ENCODE measurements around the gene TM7SF2.
A peak's percentile ranks its signal among the peaks of the same experiment; 100 is the strongest.

Gene TM7SF2

DNA sequence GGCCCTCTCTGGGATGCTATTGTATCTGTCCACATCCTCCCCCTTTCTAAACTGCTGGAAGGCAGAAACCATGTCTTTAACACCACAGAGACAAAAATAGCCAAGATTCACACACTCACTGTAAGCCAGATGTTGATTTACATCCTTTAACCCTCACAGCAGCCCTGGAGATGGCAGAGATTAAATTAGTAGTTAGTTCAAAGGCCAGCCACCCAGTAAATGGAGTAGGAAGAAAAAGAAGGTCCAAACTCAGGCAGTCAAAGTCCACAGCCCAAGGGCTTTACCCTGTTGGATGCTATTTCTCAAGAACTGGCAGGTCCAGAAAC lies 8.0 kb downstream of the TM7SF2 start:
- Histone ChIP-seq H3K9ac (ENCODE audit: low read length) (peak overlapping the region; percentile 95), H3K27ac (ENCODE audit: low read depth, low read length) (peak overlapping the region; percentile 71)

GRCh38 chr11:65120831-65121230 lies 9.2 kb downstream of the TM7SF2 start:
- Histone ChIP-seq H3K4me2 (ENCODE audit: low read depth, low read length, poor library complexity, severe bottlenecking) (peak overlapping the region; percentile 87), H3K36me3 (ENCODE audit: low read length) (peaks cover 13% of the 10 kb centered on the region; the same call in 1 of the 2 replicates), H3K27me3 (ENCODE audit: low read length) (no peaks in the 10 kb centered on the region), H4K20me1 (ENCODE audit: low read depth, low read length) (no peaks in the 10 kb centered on the region), H3K9me2 (replicated peaks; ENCODE audit: insufficient read depth, low read length) (no peaks in the 10 kb centered on the region), H3K27ac (ENCODE audit: low read depth, low read length) (peak overlapping the region; percentile 71), H3K79me2 (ENCODE audit: insufficient read depth, low read length) (peaks cover 38% of the 10 kb centered on the region), H3K4me3 (ENCODE audit: insufficient read depth, low read length, poor library complexity, severe bottlenecking) (peak overlapping the region; percentile 89), H3K9me3 (ENCODE audit: insufficient read depth, low read length) (no peaks in the 10 kb centered on the region), H3F3A (ENCODE audit: insufficient read depth) (peaks cover 38% of the 10 kb centered on the region), H2AFZ (ENCODE audit: low read depth, low read length, severe bottlenecking) (no peak overlapping the region), H3K9ac (ENCODE audit: low read length) (peak overlapping the region; percentile 95)
- TF ChIP-seq EZH2phosphoT487 (conservative IDR thresholded peaks at IDR 0.05; ENCODE audit: low read length): no peak
- TF ChIP-seq, protein P1, sequence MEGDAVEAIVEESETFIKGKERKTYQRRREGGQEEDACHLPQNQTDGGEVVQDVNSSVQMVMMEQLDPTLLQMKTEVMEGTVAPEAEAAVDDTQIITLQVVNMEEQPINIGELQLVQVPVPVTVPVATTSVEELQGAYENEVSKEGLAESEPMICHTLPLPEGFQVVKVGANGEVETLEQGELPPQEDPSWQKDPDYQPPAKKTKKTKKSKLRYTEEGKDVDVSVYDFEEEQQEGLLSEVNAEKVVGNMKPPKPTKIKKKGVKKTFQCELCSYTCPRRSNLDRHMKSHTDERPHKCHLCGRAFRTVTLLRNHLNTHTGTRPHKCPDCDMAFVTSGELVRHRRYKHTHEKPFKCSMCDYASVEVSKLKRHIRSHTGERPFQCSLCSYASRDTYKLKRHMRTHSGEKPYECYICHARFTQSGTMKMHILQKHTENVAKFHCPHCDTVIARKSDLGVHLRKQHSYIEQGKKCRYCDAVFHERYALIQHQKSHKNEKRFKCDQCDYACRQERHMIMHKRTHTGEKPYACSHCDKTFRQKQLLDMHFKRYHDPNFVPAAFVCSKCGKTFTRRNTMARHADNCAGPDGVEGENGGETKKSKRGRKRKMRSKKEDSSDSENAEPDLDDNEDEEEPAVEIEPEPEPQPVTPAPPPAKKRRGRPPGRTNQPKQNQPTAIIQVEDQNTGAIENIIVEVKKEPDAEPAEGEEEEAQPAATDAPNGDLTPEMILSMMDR (IDR thresholded peaks at IDR 0.05; ENCODE audit: insufficient read depth, low read length, poor library complexity, severe bottlenecking): no peak

More for the DNA sequence above, 8.0 kb downstream of the TM7SF2 start:
- H3K4me2 ChIP-seq (ENCODE audit: low read depth, low read length, poor library complexity, severe bottlenecking): peak overlapping the region; percentile 87
- peaks cover 34% of the 10 kb centered on the region for H3K79me2 ChIP-seq (ENCODE audit: insufficient read depth, low read length)
- no peaks in the 10 kb centered on the region for H3K27me3 ChIP-seq (ENCODE audit: low read length)
- H3K9me3 ChIP-seq (ENCODE audit: insufficient read depth, low read length): no peaks in the 10 kb centered on the region
- peaks cover 13% of the 10 kb centered on the region; the same call in 1 of the 2 replicates for H3K36me3 ChIP-seq (ENCODE audit: low read length)
- no peaks in the 10 kb centered on the region for H4K20me1 ChIP-seq (ENCODE audit: low read depth, low read length)
- TF ChIP-seq, protein P1 (IDR thresholded peaks at IDR 0.05; ENCODE audit: insufficient read depth, low read length, poor library complexity, severe bottlenecking): no peak
- no peaks in the 10 kb centered on the region for H3K9me2 ChIP-seq (replicated peaks; ENCODE audit: insufficient read depth, low read length)
- H3K4me3 ChIP-seq (ENCODE audit: insufficient read depth, low read length, poor library complexity, severe bottlenecking): no peak overlapping the region
- H2AFZ ChIP-seq (ENCODE audit: low read depth, low read length, severe bottlenecking): no peak overlapping the region
- H3F3A ChIP-seq (ENCODE audit: insufficient read depth): peaks cover 35% of the 10 kb centered on the region

DNA sequence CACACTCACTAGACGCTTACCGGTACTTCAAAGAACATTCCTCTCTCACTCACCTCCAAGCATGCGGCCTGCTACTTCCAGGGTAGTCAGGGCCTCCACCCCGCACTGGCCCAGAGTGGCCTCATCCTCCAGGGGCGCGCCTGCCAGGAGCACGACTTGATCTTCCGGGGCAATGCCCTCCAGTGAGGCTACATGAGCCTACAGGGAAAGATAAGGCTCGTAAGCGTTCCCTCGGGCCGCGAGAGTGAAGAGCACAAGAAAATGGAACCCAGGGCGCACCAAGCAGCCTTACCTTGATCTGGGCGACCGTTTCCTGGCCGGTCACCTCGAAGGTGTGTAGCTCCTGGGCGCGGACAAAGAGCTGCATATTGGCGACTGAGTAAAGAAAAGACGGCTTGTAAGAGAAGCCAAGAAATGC lies 9.8 kb downstream of the TM7SF2 start:
- H3K4me3 ChIP-seq (ENCODE audit: insufficient read depth, low read length, poor library complexity, severe bottlenecking): peak overlapping the region; percentile 89
- TF ChIP-seq, protein P1 (IDR thresholded peaks at IDR 0.05; ENCODE audit: insufficient read depth, low read length, poor library complexity, severe bottlenecking): no peak
- TF ChIP-seq EZH2phosphoT487 (conservative IDR thresholded peaks at IDR 0.05; ENCODE audit: low read length): no peak
- peak overlapping the region; percentile 87 for H3K4me2 ChIP-seq (ENCODE audit: low read depth, low read length, poor library complexity, severe bottlenecking)
- peaks cover 35% of the 10 kb centered on the region for H3K79me2 ChIP-seq (ENCODE audit: insufficient read depth, low read length)
- H4K20me1 ChIP-seq (ENCODE audit: low read depth, low read length): no peaks in the 10 kb centered on the region
- peaks cover 44% of the 10 kb centered on the region for H3F3A ChIP-seq (ENCODE audit: insufficient read depth)
- H3K9ac ChIP-seq (ENCODE audit: low read length): peak overlapping the region; percentile 95
- H3K27me3 ChIP-seq (ENCODE audit: low read length): no peaks in the 10 kb centered on the region
- H3K36me3 ChIP-seq (ENCODE audit: low read length): peaks cover 13% of the 10 kb centered on the region; the same call in 1 of the 2 replicates
- H3K9me3 ChIP-seq (ENCODE audit: insufficient read depth, low read length): no peaks in the 10 kb centered on the region
- H2AFZ ChIP-seq (ENCODE audit: low read depth, low read length, severe bottlenecking): no peak overlapping the region
- H3K27ac ChIP-seq (ENCODE audit: low read depth, low read length): peak overlapping the region; percentile 71
- H3K9me2 ChIP-seq (replicated peaks; ENCODE audit: insufficient read depth, low read length): no peaks in the 10 kb centered on the region

Data from SU-DHL-6 (cell line).